Measurements from ENCODE around the gene ENTR1.

ENTR1 gene

GRCh38 chr9:136394312-136395019, 15.9 kb downstream of the ENTR1 start:
- no peak for DNase-seq

DNA sequence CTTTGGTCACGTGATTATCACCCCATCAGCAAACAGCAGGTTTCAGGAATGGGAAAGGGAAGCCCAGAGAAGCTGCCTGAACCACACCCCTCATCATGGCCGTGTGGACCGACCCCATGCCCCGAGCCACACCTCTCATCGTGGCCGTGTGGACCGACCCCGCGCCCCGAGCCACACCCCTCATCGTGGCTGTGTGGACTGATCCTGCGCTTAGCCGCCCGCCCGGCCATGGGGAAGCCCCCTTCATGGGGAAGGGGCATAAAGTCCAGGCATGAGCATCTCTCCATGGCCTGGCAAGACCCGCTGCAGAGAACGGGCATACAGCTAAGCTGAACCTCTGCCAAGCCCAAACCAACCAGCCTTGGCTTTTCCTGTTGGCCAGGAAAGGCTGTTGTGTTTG, 16.9 kb downstream of the ENTR1 start:
- DNase-seq, result no peak

GRCh38 chr9:136392538-136393449, 17.6 kb downstream of the ENTR1 start:
- DNase-seq, result no peak

DNA sequence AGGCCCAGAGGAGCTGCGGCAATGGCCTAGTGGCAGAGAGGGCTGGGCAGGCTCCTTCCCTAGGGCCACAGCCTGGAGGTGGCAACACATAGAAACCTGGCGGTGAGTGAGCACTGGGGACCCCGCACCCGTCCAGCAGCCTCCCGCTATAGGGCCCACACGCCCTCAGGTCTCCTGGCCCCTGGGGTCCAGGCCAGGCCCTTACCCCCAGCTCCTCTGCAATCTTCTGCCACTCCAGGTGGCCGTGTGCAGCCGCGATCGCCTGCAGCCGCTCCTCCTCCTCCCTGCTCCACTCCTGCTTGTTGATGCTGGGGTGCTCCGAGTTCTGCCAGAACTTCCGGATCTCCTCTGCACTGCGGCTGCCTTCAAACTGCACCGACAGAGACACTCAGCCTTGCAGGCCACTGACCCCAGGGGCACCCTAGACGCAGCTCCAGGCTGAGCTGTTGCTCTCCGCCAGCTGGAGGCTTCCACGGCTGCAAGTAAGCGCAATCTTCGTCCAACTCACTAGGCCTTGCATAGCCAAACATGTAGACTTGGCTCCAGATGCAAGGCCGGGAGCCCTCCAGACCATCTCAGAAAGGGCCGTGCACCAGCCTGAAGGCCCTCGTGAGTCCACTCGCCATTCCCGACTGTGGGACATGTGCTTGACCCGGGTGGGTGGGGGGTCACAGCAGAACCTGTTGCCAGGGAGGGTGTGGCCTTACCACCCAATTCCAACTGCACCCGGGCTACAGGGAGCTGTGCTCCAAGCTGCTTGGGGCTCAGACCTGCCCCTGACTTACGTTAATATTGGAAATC, 18.5 kb downstream of the ENTR1 start:
- DNase-seq, result no peak

GRCh38 chr9:136389396-136389795, 21.0 kb downstream of the ENTR1 start:
- DNase-seq, result no peak

DNA sequence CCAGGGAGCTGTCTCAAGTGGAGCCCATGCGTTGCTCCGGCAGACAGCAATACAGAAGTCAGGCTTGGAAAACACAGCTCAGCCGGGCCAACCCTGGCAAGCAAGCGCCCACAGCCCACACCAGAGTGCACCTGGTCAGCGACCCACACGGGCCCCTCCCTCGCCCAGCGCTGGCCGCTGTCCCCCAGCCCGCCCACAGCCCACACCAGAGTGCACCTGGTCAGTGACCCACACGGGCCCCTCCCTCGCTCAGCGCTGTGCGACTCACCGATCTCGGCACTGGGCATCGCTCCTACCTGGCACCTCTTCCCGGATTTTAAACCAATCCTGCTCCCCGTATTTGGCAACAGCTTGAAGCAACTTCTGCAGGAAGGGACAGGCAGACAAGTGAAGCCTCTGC, 23.2 kb downstream of the ENTR1 start:
- DNase-seq, result no peak

DNA sequence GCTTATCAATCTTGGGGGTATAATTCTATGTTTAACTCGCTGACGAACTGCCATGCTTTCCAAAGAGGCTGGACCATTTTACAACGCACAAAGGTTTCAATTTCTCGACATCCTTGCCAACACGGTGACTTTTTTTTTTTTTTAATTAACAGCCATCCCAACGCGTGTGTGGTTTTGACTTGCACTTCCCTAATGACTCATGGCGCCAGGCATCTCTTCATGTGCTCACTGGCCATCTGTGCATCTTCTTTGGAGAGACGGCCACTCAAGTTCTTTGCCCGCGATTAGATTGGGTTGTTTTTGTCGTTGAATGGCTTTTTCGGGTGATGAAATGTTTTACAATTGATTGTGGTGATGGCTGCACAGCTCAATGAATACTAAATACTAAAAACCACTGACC, 24.4 kb downstream of the ENTR1 start:
- no peak for DNase-seq

- no peak for DNase-seq
Measured at GRCh38 chr9:136385015-136385414, 25.4 kb downstream of the ENTR1 start.

- DNase-seq, result no peak
Measured at GRCh38 chr9:136383436-136383835, 27.0 kb downstream of the ENTR1 start.

- DNase-seq, result no peak
Measured at GRCh38 chr9:136381966-136382513, 28.4 kb downstream of the ENTR1 start.

DNA sequence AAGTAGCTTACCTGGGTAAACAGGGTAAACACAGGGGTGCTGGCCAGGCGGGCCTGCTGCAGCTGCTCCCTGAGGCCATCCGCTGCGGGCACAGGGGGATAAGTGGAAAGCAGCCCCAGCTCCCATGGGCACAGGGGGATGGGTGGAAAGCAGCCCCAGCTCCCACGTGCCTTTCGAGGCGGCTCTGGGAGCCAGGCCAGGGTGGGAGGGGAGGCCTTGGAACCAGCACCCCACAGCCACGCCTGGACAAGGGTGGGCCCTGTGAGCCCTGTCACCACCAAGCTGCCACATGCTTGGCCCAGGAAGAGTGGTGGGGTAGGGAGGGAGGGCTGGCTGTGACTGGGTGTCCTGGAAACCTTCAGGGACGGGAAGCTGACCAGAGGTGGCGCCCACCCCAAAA, 29.1 kb downstream of the ENTR1 start:
- DNase-seq, result no peak

GRCh38 chr9:136380381-136380780, 30.0 kb downstream of the ENTR1 start:
- no peak for DNase-seq

- no peak for DNase-seq
Measured at GRCh38 chr9:136379891-136380290, 30.5 kb downstream of the ENTR1 start.

GRCh38 chr9:136379401-136379800, 31.0 kb downstream of the ENTR1 start:
- no peak for DNase-seq

- DNase-seq, result no peak
Measured at GRCh38 chr9:136379003-136379287, 31.5 kb downstream of the ENTR1 start.

GRCh38 chr9:136378170-136379002, 32.0 kb downstream of the ENTR1 start:
- no peak for DNase-seq

GRCh38 chr9:136377341-136378169, 32.9 kb downstream of the ENTR1 start:
- no peak for DNase-seq

DNA sequence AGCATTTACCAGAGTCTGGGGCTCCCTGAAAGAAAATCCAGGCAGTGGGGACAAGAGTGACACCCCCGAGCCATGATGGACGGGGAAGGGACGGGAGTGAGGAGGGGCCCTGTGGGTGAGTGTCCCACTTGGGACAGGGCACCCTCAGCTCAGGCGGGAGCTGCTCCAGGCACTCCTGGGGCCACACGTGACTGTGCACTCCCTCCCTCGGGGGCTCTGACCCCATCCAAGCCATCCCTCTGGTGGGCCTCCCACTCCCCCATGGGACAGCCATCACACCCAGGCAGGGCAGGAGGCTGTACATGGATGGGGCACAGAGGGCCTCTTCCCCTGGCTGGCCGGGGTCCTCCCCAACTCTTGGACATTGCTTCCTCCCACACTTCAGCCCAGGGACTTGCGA, 34.0 kb downstream of the ENTR1 start:
- no peak for DNase-seq

- DNase-seq, result no peak
Measured at GRCh38 chr9:136375096-136375495, 35.3 kb downstream of the ENTR1 start.

GRCh38 chr9:136374183-136374575, 36.2 kb downstream of the ENTR1 start:
- no peak for DNase-seq

Measured in activated naive CD4-positive, alpha-beta T cell (primary cell).